ENCODE data around the gene ITGB7.

- TF ChIP-seq CTCF (IDR thresholded peaks at IDR 0.05) = peak in 2 of 4 experiments; percentile 9 to 35
- peak; percentile 81 for TF ChIP-seq POLR2A (IDR thresholded peaks at IDR 0.05)
Measured at GRCh38 chr12:53180220-53180930, 26.7 kb downstream of the ITGB7 start, which contains the start of the genes CSAD and ZNF740.
